ENCODE results near the gene ADA.

The ADA gene

GRCh38 chr20:44643596-44644229, 7.8 kb downstream of the ADA start:
- DNase-seq, result peak; percentile 28 to 44

DNA sequence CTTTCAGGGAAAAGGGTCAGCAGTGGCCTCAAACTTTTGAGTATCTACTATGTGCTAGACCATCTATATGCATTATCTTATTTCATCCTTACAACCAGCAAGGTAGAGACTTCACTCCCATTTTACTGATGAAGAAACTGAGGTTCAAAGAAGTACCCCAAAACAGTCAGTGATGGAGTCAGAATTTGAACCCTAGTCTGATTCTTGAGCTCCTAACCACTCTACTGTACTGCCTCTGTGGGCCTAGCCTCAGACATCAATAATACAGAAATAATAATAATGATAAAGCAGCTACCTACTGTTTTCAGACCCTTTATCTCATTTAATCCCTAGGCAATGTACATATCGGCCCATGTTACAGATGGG, 8.4 kb downstream of the ADA start:
- DNase-seq, result no peak

- peak; percentile 28 to 47 for DNase-seq
Measured at GRCh38 chr20:44642203-44643153, 9.0 kb downstream of the ADA start.

GRCh38 chr20:44641325-44641724, 10.2 kb downstream of the ADA start:
- DNase-seq, result no peak

GRCh38 chr20:44640522-44640921, 11.0 kb downstream of the ADA start:
- DNase-seq, result no peak

DNA sequence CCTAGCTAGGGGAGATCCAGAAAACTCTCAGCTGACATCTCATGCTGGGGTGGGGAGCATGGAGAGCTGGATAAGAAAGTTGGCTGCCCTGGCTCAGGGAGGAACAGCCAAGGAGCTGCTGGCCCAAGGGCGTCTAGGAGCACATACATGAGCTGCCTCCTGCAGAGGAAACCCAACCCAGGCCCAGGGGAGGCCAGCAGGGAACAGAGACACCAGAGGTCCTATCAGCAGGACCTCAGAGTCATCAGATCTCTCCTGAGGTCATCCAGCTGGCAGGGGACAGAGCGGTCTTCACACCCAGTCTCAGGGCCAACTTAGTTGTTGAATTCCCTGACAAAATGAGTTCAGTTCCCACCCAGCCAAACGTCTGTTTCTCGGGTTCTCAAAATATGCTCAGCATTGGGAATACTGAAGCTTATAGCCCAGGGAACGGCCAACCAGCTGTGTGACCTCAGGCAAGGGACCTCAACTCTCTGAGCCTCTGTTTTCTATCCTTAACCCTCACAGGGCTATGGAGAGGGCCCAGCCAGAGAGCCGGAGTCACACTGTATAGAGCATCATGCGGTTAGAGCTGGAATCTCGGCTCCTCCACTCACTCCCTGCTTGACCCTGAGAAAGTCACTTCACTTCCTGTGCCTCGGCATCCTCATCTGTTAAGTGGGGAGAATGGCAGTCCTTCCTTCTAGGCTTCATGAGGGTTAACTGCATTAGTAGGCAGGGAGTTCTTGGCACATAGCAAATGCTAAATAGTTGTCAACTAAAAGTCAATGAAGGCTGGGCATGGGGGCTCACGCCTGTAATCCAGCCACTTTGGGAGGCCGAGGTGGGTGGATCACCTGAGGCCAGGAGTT, 13.8 kb downstream of the ADA start:
- no peak for DNase-seq

- DNase-seq, result no peak
Measured at GRCh38 chr20:44637042-44637441, 14.5 kb downstream of the ADA start.

- no peak for DNase-seq
Measured at GRCh38 chr20:44635877-44636276, 15.6 kb downstream of the ADA start.

- DNase-seq, result no peak
Measured at GRCh38 chr20:44633872-44634600, 17.5 kb downstream of the ADA start.

DNA sequence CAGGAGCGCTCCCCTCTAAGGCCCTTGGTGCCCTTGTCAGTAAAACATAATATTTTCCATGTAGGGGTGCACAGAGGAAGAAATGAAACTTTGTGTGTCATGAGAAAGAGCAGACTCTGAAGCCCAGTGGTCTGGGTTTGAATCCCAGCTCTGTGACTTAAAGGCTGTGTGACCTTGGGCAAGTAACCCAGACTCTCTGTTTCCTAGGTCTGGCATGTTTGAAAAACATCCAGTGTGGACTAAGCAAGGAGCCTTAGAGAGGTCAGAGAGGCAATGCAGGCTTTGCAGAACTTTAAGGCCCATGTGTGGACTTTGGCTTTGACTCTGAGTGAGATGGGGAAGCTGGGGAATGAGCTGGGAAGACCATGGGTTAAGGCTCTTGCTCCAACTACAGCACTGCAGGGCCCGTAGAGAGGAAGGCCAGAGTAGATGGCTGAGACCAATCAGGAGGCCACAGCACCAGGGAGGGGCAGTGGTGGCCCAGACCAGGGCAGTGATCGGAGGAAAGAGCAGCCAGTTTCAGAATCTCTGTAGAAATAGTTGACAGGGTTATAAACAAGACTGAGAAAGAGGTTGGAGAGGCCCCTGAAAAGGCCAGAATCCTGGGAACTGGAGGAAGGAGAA, 18.2 kb downstream of the ADA start:
- no peak for DNase-seq

- DNase-seq, result no peak
Measured at GRCh38 chr20:44632103-44632752, 19.3 kb downstream of the ADA start.

DNA sequence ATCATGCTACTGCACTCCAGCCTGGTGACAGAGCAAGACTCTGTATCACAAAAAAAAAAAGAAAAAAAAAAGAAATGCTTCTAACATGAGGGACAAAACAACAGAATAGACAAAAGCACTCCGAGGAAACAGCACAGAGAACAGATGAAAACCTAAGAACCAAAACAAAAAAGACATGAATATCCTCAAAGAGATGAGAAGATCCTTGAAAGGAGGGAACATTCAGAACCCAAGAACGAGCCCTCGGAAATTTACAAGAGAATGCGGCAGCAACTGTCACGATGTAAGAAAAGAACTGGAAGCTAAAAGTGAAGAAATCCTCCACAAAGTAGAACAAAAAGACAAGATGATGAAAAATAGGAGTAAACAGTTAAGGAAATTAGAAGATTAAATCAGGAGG, 21.2 kb downstream of the ADA start:
- DNase-seq, result no peak

GRCh38 chr20:44629542-44629941, 22.0 kb downstream of the ADA start:
- DNase-seq, result no peak

DNA sequence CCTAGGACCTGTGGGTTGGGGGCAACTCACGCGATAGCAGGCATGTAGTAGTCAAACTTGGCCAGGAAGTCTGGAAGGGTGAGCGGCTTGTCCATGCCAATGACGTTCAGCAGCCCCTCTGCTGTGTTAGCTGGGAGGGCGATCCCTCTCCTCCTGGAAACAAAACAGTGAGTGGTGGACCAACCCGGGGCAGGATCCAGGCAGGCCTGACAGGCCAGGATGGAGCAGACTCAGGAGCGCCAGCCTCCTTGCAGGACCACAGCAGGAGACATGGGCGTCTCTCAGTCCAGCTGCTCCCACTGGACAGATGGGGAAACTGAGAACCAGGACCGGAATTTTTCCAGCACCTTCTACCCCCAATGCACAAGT, 22.5 kb downstream of the ADA start:
- DNase-seq, result no peak

GRCh38 chr20:44627364-44628010, 24.0 kb downstream of the ADA start:
- DNase-seq, result no peak

DNA sequence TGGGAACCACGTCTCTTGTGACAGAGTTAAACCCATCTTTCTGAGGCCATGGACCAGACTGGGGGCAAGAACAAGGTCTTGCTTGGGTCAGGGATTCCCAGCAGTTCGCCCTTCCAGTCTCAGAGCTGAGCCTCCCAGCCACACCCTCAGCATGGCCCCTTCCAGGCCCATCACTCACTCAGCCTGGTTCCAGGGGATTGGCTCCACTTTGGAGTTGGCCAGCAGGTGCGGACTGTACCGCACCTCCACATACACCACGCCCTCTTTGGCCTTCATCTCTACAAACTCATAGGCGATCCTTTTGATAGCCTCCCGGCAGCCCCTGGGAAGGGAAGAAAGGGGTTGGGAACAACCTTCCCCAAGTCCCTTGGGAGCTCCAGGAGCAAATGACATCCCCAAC, 25.2 kb downstream of the ADA start:
- no peak for DNase-seq

DNA sequence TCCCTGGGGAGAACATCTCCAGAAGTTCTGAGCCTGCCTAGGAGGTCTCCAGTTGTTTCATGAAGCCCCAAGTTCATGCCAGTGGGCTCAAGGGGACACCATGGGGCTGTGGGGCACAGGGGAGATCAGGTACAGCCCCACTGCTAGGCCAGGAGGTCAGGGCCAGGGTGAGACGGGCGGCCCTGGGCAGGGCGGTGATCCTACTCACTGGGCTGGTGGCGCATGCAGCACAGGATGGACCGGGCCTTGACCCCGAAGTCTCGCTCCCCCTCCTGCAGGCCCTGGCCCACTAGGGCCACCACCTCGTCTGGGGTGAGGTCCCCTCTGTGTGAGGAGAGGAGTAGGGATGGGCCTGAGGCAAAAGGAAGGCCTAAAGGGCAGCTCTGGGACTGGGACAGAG, 26.1 kb downstream of the ADA start:
- DNase-seq, result no peak

GRCh38 chr20:44624743-44625271, 26.7 kb downstream of the ADA start:
- DNase-seq, result no peak

DNA sequence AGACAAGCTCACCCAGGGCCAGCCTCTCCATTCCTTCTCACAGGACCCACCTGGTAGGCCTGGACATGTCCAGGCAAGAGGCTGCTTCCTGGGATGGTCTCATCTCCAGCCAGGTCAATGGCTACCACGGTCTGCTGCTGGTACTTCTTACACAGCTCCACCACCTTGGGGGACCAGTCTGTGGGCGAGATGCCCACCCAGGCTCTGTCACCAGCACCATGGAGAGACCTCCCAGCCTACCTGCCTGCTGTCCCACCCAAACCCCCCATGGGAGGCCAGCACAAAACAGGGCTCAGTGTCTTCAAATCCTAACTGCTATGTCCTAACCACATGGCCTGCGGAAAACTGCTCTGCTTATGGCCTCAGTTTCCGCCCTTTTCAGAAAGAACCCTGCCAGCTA, 27.3 kb downstream of the ADA start:
- no peak for DNase-seq

DNA sequence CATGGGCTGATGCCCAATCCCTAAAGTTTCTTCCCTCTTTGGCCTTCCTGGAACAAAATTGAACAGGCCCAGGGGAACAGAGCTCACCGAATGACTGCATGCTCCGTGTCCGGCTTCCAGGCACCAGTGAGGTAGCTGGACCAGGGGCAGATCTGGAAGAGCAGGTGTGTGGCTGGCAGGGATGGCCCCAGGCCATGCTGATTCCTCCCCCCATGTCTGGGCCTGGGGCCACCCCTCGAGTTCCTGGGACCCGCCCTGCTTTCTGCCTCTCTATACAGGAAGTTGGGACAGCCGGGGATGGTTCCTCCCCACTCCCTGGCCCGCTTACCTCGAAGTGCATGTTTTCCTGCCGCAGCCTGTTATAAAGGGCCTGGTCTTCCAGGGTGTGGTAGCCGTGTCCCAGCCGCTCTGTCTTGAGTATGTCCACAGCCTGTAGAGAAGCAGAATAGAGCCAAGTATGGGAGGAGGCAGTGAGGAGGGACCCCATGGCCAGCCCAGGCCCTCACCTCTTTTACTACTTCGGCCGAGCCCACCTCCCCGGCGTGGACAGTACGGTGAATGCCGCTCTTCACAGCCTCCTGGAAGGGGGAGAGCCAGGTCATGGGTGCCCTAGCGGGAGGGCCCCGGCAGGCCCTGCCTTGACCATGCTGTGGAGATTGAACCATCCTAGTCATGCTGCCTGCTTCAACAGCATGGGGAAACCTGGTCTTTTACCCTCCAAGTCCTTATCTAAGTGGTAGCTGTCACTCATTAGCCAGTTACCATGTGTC, 28.8 kb downstream of the ADA start:
- DNase-seq, result no peak

Measured in activated T-cell treated with anti-CD3 and anti-CD28 coated beads, Interleukin-2, amount 50 U/mL, for 48 hours (primary cell).